HFFc6 (cell line): Measurements from ENCODE around the gene KRT9. TPM values are rescaled to one million over a fixed set of nuclear protein-coding genes. Genes with fewer than 3 reads are reported as not detected.
A peak's percentile ranks its signal among the peaks of the same experiment; 100 is the strongest.

Experiments used
- DNase-seq: peaks from one replicate; pipeline ENCODE4 v3.0.0-alpha.2; 2018
- H3K27ac Mint-ChIP-seq: 2 replicates; pipeline ENCODE4 v1.8.0; 2020; ENCODE audit warnings: mild to moderate bottlenecking, mixed read lengths
- H3K27me3 Mint-ChIP-seq: 2 replicates; pipeline ENCODE4 v1.8.0; 2021; ENCODE audit warnings: mild to moderate bottlenecking, moderate library complexity, mixed read lengths; ENCODE audit not compliant: insufficient read depth
- H3K36me3 Mint-ChIP-seq: 2 replicates; pipeline ENCODE4 v1.8.0; 2021; ENCODE audit warnings: low read depth, mixed read lengths
- H3K4me1 Mint-ChIP-seq: 2 replicates; pipeline ENCODE4 v1.8.0; 2020; ENCODE audit warnings: low read depth, mixed read lengths
- H3K4me3 Mint-ChIP-seq: 2 replicates; pipeline ENCODE4 v1.8.0; 2020; ENCODE audit warnings: mild to moderate bottlenecking, moderate library complexity, mixed read lengths
- H3K9me3 Mint-ChIP-seq: 2 replicates; pipeline ENCODE4 v1.8.0; 2020; ENCODE audit warnings: mild to moderate bottlenecking, mixed read lengths
- total RNA-seq, 6 experiments: library from RNA; stranded (reverse); fragmentation: NEBNext Ultra II Directional; extraction: Animal tissue kit (Norgen Biotek cat#: 25700); gene quantifications; 2 replicates in 1 of 6; 3 replicates in 5 of 6; pipeline ENCODE4 v1.2.3, GENCODE V29; 2021
- TF ChIP-seq, protein P1 (sequence below): fragments of 200-600 bp; sonication (generic); IDR thresholded peaks from 2 replicates; pipeline ENCODE4 v1.5.0; 2021; ENCODE audit warnings: antibody characterized with exemption, mild to moderate bottlenecking

KRT9 gene
- total RNA-seq, 6 experiments from 2014 or later, result not detected

DNA sequence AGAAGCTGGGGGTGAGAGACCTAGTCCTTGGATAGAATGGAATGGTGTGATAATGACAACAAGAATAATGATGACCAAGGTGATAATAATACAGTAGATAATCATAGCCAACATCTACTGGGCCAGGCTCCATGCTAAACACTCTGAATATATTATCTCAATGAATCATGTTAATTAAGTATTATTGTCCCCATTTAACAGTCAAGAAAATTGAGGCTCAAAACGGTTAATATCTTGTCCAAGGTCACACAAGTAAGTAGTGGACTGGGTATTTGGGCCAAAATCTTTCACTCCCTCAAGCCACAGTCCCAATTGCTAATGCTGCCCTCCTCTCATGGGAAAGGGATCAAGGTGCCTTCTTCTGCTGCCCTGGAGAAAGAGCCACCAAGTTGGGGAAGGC lies 39.9 kb downstream of the KRT9 start:
- Mint-ChIP-seq H3K4me1 (peaks cover 42% of the 10 kb centered on the region), H3K27me3 (peaks cover 3% of the 10 kb centered on the region), H3K4me3 (no peak overlapping the region), H3K9me3 (no peaks in the 10 kb centered on the region), H3K36me3 (no peaks in the 10 kb centered on the region), H3K27ac (peak overlapping the region; percentile 28; the same call in 1 of the 2 replicates)
- no peak for DNase-seq
- TF ChIP-seq, protein P1, sequence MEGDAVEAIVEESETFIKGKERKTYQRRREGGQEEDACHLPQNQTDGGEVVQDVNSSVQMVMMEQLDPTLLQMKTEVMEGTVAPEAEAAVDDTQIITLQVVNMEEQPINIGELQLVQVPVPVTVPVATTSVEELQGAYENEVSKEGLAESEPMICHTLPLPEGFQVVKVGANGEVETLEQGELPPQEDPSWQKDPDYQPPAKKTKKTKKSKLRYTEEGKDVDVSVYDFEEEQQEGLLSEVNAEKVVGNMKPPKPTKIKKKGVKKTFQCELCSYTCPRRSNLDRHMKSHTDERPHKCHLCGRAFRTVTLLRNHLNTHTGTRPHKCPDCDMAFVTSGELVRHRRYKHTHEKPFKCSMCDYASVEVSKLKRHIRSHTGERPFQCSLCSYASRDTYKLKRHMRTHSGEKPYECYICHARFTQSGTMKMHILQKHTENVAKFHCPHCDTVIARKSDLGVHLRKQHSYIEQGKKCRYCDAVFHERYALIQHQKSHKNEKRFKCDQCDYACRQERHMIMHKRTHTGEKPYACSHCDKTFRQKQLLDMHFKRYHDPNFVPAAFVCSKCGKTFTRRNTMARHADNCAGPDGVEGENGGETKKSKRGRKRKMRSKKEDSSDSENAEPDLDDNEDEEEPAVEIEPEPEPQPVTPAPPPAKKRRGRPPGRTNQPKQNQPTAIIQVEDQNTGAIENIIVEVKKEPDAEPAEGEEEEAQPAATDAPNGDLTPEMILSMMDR, result no peak

DNA sequence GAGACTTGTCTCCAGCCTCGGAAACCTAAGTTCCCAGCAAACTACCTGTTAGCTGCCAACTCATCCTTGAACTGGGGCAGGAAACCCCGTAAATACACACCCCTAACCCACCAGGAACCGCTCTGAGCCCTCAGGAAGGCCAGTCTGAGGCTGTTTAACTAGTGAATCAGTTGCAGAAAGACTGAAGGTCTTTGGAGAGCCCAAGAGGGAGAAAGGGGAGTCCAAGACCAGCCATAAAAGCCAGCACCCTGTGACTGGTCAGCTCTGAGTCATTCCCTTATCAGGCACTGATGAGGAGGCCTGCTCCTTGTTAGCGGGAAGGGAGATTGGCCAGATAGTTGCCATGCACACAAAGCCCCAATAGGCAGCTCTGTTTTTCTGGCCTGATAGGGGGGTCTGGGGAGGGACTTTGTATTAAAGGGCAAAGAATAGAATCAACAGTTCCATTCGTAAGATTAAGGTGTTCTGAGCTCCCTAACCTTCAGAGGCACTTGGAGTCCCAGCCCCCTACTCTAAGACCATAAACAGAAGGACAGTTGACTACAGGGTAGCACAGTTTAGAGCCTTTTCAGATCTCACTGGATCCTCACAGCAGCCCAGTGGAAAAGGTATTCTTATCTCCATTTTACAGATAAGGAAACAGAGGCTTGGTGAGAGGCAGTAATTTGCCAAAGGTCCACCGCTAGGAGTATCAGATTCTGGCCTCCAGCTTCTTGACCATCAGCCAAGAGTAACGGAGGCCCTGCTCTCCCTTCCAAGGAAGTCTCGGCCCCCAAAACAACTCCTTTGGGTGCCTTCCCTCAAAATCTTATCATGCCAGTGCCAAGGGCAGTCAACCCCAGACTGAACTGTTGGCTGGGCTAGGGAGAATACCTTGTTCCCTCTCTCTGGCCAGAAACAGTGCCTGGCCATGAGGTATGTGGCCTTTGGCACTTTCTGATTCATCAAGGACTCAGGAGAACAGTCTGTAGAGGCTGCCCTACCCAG lies 41.5 kb downstream of the KRT9 start:
- Mint-ChIP-seq H3K4me1 (peaks cover 38% of the 10 kb centered on the region), H3K27ac (peak overlapping the region; percentile 98), H3K36me3 (no peaks in the 10 kb centered on the region), H3K9me3 (no peaks in the 10 kb centered on the region), H3K27me3 (peaks cover 3% of the 10 kb centered on the region), H3K4me3 (peak overlapping the region; percentile 68)
- TF ChIP-seq, protein P1, result peak; percentile 17; the same call in 1 of the 2 replicates
- peak; percentile 97 for DNase-seq

DNA sequence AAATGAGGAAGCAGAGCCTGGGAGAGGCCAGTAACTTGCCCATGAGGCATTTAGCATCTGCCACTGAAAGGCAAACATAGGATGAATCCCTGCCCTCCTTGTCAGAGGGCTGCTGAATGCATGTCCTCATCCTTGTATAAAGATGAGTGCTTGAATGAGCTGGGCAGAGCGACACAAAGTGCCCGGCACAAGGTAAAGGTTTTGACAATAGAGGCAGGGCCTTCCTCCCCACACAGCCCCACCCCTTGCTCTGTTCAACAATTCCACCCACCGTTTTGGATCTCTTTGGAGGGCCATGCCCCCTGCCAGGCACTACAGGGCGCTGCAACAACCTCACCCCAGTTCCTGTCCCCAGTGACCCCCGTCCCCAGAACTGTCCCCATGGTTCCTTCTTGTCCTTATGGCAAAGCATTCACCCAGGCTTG lies 42.4 kb downstream of the KRT9 start:
- Mint-ChIP-seq H3K27ac (peak overlapping the region; percentile 98), H3K9me3 (no peaks in the 10 kb centered on the region), H3K4me1 (peaks cover 38% of the 10 kb centered on the region), H3K27me3 (peaks cover 3% of the 10 kb centered on the region), H3K36me3 (no peaks in the 10 kb centered on the region), H3K4me3 (peak overlapping the region; percentile 68)
- TF ChIP-seq, protein P1, result no peak
- no peak for DNase-seq

DNA sequence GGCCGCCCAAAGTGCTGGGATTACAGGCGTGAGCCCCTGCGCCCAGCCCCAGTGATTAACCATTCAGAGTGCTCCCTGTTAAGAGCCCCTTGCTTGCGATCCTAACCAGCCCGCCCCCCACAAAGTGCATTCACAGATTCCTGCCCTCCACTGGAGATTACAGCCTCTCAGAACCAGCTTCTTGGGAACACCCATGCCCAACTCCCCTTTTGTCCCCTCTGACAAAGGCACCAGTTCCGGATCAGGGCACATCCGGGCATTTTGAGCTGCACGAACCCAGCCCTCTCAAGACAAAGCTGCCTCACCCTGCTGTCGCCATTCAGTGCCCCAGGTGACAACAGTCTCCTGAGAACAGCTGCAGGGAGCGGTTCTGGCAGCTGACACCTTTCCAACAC lies 42.9 kb downstream of the KRT9 start:
- no peaks in the 10 kb centered on the region for H3K9me3 Mint-ChIP-seq
- TF ChIP-seq, protein P1, result no peak
- H3K4me3 Mint-ChIP-seq, result peak overlapping the region; percentile 69; the same call in 1 of the 2 replicates
- no peaks in the 10 kb centered on the region for H3K36me3 Mint-ChIP-seq
- DNase-seq, result no peak
- H3K4me1 Mint-ChIP-seq, result peaks cover 38% of the 10 kb centered on the region
- peaks cover 2% of the 10 kb centered on the region; the same call in 1 of the 2 replicates for H3K27me3 Mint-ChIP-seq
- peak overlapping the region; percentile 98 for H3K27ac Mint-ChIP-seq

DNA sequence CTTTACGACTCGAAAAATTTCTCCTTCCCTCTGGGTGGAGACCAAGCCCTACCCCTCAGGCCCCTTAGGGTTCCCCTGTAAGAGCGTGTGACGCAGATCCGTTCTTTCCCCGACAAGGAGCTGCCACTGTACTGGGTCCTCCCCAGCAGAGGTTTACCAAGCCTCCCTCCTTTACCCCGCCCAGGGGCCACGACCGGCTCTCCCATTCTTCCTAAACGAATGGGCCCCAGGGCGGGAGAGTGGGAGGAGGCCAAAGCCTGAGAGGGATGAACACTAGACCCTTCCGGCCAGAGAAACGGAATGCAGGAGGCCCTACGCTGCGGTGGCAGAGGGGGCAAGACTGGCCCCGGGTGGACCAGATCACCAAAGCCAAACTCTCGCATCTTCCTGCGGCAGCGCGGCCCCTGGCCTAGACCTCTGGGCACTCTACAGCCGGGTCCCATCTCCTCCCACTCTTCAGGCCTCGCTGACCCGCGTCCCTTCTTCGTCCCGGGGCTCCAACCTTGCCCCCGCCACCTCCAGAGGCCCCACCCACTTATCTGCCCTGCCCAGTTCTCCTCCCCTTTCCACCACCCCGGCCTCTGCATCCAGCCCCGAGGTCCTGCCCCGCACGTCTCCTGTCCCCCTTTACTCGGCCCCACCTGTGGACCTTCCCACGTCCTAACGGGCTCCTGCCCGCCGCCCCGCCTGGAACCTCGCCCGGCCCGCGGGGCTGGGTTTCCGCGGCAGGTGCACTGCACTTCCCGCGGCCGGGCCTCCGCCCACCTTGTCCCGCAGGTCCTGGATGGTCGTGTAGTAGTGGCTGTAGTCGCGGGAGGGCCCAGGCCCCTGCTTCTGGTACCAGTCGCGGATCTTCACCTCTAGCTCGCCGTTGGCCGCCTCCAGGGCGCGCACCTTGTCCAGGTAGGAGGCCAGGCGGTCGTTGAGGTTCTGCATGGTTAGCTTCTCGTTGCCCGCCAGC lies 44.5 kb downstream of the KRT9 start:
- peaks cover 2% of the 10 kb centered on the region; the same call in 1 of the 2 replicates for H3K27me3 Mint-ChIP-seq
- H3K9me3 Mint-ChIP-seq, result no peaks in the 10 kb centered on the region
- H3K36me3 Mint-ChIP-seq, result no peaks in the 10 kb centered on the region
- no peak for DNase-seq
- H3K4me3 Mint-ChIP-seq, result peak overlapping the region; percentile 69; the same call in 1 of the 2 replicates
- no peak overlapping the region for H3K27ac Mint-ChIP-seq
- peaks cover 50% of the 10 kb centered on the region for H3K4me1 Mint-ChIP-seq
- TF ChIP-seq, protein P1, result no peak
